Measurements from ENCODE around the gene CRISP2. TPM values are rescaled to one million over a fixed set of nuclear protein-coding genes. Genes with fewer than 3 reads are reported as not detected.

The CRISP2 gene
- total RNA-seq, 4 donors from 2014 or later = 0.81 to 0.91 TPM; not detected in 2

DNA sequence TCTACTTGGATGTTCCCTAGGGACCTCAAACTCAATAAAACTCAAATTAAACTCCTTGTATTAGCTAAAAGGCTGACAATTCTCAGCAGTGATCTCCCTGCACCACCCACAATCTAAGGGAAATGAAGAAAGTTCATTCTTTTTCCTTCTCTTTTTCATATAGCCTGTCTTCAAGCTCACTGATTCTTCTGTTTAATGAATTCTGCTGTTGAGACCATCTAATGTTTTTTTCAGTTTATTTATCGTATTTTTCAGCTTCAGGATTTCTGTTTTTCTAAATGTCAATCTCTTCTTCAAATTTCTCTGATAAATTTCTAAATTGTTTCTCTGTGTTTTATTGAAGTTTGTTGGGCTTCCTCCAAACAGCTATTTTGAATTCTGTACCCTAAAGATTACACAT is 19.8 kb downstream of the CRISP2 start:
- DNase-seq (ENCODE audit: low spot score in 2 of 2) = no peak
- intact Hi-C loops (cut with DNase I; ENCODE audit: low total_unique reads) = no loop called here
- TF ChIP-seq, protein P1, sequence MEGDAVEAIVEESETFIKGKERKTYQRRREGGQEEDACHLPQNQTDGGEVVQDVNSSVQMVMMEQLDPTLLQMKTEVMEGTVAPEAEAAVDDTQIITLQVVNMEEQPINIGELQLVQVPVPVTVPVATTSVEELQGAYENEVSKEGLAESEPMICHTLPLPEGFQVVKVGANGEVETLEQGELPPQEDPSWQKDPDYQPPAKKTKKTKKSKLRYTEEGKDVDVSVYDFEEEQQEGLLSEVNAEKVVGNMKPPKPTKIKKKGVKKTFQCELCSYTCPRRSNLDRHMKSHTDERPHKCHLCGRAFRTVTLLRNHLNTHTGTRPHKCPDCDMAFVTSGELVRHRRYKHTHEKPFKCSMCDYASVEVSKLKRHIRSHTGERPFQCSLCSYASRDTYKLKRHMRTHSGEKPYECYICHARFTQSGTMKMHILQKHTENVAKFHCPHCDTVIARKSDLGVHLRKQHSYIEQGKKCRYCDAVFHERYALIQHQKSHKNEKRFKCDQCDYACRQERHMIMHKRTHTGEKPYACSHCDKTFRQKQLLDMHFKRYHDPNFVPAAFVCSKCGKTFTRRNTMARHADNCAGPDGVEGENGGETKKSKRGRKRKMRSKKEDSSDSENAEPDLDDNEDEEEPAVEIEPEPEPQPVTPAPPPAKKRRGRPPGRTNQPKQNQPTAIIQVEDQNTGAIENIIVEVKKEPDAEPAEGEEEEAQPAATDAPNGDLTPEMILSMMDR (IDR thresholded peaks at IDR 0.05) = no peak
- no peak for TF ChIP-seq POLR2A (IDR thresholded peaks at IDR 0.05)
- no peak overlapping the region for H3K4me3 ChIP-seq (ENCODE audit: low read depth, poor library complexity, severe bottlenecking)
- 83 to 87% methylated on average over 1 of the region's 1 CpG for WGBS, 2 donors

DNA sequence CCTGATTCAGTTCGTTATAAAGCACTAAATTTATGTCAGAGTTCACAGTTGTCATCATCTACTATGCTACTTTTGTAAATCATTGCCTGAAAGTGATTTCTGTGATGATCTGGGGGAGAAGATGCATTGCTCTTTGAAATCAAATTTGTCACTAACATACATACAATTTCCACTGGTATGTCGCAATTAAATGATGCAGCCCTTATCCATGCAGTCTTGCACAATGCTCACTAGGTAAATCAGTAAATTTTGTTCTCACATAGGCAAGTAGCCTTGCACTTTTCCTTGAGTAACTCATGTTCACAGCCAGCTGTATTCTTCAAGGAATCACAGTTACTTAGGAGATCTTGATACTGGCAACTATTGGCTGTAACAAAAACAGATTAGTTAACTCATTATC is 20.8 kb downstream of the CRISP2 start:
- WGBS, 2 donors = 76 to 81% methylated on average over 2 of the region's 2 CpGs
- intact Hi-C loops (cut with DNase I; ENCODE audit: low total_unique reads) = no loop called here
- no peak for DNase-seq (ENCODE audit: low spot score in 2 of 2)
- H3K4me3 ChIP-seq (ENCODE audit: low read depth, poor library complexity, severe bottlenecking) = no peak overlapping the region
- TF ChIP-seq, protein P1 (IDR thresholded peaks at IDR 0.05) = no peak
- TF ChIP-seq POLR2A (IDR thresholded peaks at IDR 0.05) = no peak

DNA sequence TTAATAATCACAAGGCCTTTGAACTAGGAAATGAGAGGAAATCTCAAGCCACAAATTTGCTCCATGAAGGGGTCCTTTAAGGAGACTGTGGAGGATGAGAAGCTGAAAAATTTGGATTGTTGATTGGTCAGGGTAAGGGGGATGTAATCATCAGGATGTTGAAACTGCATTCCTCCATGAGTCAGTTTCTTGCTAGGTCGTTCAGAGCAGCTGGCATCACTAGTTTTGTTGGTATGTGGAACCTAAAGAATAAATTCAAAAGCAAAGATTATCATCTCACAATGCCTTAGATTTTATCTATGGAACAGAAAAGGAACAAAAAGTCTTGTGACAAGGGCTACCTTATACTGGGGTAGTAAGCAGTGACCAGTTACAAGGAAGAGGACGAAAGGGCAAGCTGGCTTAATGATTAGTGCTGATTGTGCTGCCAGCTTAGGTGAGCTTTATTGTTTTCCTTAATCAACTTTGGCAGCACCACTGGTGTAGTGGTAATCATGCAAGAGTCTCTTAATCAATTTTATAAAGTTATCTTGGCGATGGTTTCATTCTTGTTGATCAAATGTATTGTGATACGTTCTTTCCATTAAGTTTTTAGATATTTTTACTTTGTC is 36.6 kb downstream of the CRISP2 start:
- no peak overlapping the region for H3K4me3 ChIP-seq (ENCODE audit: low read depth, poor library complexity, severe bottlenecking)
- no peak for DNase-seq (ENCODE audit: low spot score in 2 of 2)
- intact Hi-C loops (cut with DNase I; ENCODE audit: low total_unique reads) = no loop called here
- TF ChIP-seq, protein P1 (IDR thresholded peaks at IDR 0.05) = no peak
- no peak for TF ChIP-seq POLR2A (IDR thresholded peaks at IDR 0.05)
- WGBS, 2 donors = 60% methylated on average over 4 of the region's 4 CpGs

DNA sequence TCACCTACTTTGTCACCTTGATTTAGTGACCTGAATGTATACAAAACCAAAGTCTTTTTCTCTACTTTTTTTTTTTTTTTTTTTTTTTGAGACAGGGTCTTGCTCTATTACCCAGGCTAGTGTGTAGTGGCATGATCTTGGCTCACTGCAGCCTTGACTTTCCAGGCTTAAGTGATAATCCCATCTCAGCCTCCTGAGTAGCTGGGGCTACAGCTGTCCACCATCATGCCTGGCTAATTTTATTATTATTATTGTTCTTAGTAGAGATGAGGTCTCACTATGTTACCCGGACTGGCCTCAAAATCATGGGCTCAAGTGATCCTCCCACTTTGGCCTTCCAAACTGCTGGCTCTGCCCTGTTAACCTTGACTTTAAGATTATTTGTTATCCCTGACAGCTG is 37.5 kb downstream of the CRISP2 start:
- 71 to 86% methylated on average over 1 of the region's 1 CpG for WGBS, 2 donors
- no peak overlapping the region for H3K4me3 ChIP-seq (ENCODE audit: low read depth, poor library complexity, severe bottlenecking)
- TF ChIP-seq, protein P1 (IDR thresholded peaks at IDR 0.05) = no peak
- no peak for TF ChIP-seq POLR2A (IDR thresholded peaks at IDR 0.05)
- DNase-seq (ENCODE audit: low spot score in 2 of 2) = no peak
- intact Hi-C loops (cut with DNase I; ENCODE audit: low total_unique reads) = no loop called here

DNA sequence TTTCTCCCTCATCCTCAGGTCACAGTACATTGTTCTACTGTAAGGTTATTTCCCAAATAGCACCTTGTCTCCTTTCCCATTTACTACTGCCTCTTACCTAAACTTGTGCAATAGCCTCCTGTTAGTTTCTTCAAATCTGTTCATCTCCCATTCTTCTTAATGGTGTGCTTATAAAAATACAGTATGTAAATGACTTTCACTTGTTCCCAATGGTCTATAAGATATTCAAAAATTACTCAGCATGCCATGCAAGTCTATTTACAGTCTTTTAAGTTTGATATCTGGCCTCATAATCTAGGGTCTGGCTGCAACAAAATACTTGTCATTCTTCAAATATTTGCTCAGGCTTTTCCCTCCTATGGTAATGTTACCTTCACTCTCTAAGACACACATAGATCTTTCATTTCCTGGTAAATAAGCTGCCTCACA is 45.2 kb downstream of the CRISP2 start:
- TF ChIP-seq, protein P1 (IDR thresholded peaks at IDR 0.05) = no peak
- TF ChIP-seq POLR2A (IDR thresholded peaks at IDR 0.05) = no peak
- no peak for DNase-seq (ENCODE audit: low spot score in 2 of 2)
- H3K4me3 ChIP-seq (ENCODE audit: low read depth, poor library complexity, severe bottlenecking) = no peak overlapping the region
- intact Hi-C loops (cut with DNase I; ENCODE audit: low total_unique reads) = no loop called here

All from lower leg skin (tissue), 4 donors.